CD4-positive, alpha-beta T cell treated with Interferon alpha-2 for 1 hour (primary cell): ENCODE measurements around the gene ADD1.
A peak's percentile ranks its signal among the peaks of the same experiment; 100 is the strongest.
"Not testable (repeated sequence)": the region's sequence is repeated elsewhere in the genome, so short reads cannot be mapped to it uniquely, and the experiment has no call there.

Experiments used
- DNase-seq, 2 donors: peaks; one replicate each; pipeline ENCODE4 v3.0.0-alpha.2; 2020 to 2022

The ADD1 gene

GRCh38 chr4:2936773-2937145, 93.1 kb downstream of the ADD1 start:
- peak in 1 of 2 donors; percentile 36 for DNase-seq

GRCh38 chr4:2937146-2937857, 93.7 kb downstream of the ADD1 start:
- DNase-seq = peak in 1 of 2 donors; percentile 36

GRCh38 chr4:2937986-2938385, 94.3 kb downstream of the ADD1 start:
- no peak for DNase-seq

GRCh38 chr4:2938411-2938810, 94.8 kb downstream of the ADD1 start:
- DNase-seq = not testable (repeated sequence)

- DNase-seq = no peak
Measured at GRCh38 chr4:2938906-2939305, 95.3 kb downstream of the ADD1 start.

- no peak for DNase-seq
Measured at GRCh38 chr4:2939383-2940243, 96.0 kb downstream of the ADD1 start.

- no peak for DNase-seq
Measured at GRCh38 chr4:2940267-2941137, 96.9 kb downstream of the ADD1 start.

GRCh38 chr4:2941138-2942036, 97.7 kb downstream of the ADD1 start:
- no peak for DNase-seq

GRCh38 chr4:2942037-2942531, 98.4 kb downstream of the ADD1 start:
- peak in 1 of 2 donors; percentile 39 for DNase-seq

GRCh38 chr4:2942532-2943363, 99.1 kb downstream of the ADD1 start:
- peak in 1 of 2 donors; percentile 67 for DNase-seq

- DNase-seq = no peak
Measured at GRCh38 chr4:2943364-2944090, 99.9 kb downstream of the ADD1 start.

- DNase-seq = no peak
Measured at GRCh38 chr4:2944091-2944482, 100.4 kb downstream of the ADD1 start.

GRCh38 chr4:2944586-2945526, 101.2 kb downstream of the ADD1 start:
- no peak for DNase-seq

- not testable (repeated sequence) for DNase-seq
Measured at GRCh38 chr4:2945619-2946604, 102.3 kb downstream of the ADD1 start.

- no peak for DNase-seq
Measured at GRCh38 chr4:2946812-2947600, 103.4 kb downstream of the ADD1 start.

GRCh38 chr4:2947926-2948325, 104.3 kb downstream of the ADD1 start:
- DNase-seq = no peak
